Fibroblast of lung (primary cell): ENCODE measurements around the gene FTO. TPM values are rescaled to one million over a fixed set of nuclear protein-coding genes. Genes with fewer than 3 reads are reported as not detected.
A peak's percentile ranks its signal among the peaks of the same experiment; 100 is the strongest.

Experiments used
- DNase-seq, 2 donors: peaks; one replicate each; pipeline versions ENCODE4 v3.0.0 to v3.0.0-alpha.2; 2010; ENCODE audit warnings: low read depth in 2 of 2
- H2AFZ ChIP-seq: 2 replicates; pipeline ENCODE4 v1.5.1; 2012; ENCODE audit warnings: low read length, control low read depth, inconsistent platforms
- H3K27ac ChIP-seq: 2 replicates; pipeline ENCODE4 v1.5.1; 2011; ENCODE audit warnings: low read length, control low read depth; ENCODE audit not compliant: insufficient read depth
- H3K27me3 ChIP-seq: 2 replicates; pipeline ENCODE4 v1.5.1; 2011; ENCODE audit warnings: mild to moderate bottlenecking, low read length; ENCODE audit not compliant: control insufficient read depth, insufficient read depth
- H3K36me3 ChIP-seq: 2 replicates; pipeline ENCODE4 v1.5.1; 2011; ENCODE audit warnings: low read length; ENCODE audit not compliant: control insufficient read depth, insufficient read depth
- H3K4me1 ChIP-seq: 2 replicates; pipeline ENCODE4 v1.5.1; 2011; ENCODE audit warnings: low read length; ENCODE audit not compliant: control insufficient read depth, insufficient read depth; ENCODE audit errors: extremely low read depth
- H3K4me2 ChIP-seq: 2 replicates; pipeline ENCODE4 v1.5.1; 2011; ENCODE audit warnings: low read length, control low read depth; ENCODE audit not compliant: insufficient read depth; ENCODE audit errors: extremely low read depth
- H3K4me3 ChIP-seq, 4 experiments: fragments of 200-600 bp in 1 of 4; sonication (generic) in 1 of 4; replicated peaks in 1 of 4; 2 replicates each; pipeline ENCODE4 v1.5.1; 2011 to 2016; ENCODE audit warnings: low read length in 4 of 4, low read depth in 3 of 4, mild to moderate bottlenecking in 3 of 4, control low read depth in 2 of 4, inconsistent platforms in 1 of 4, mixed read lengths in 1 of 4; ENCODE audit not compliant: insufficient read depth in 1 of 4; ENCODE audit errors: control extremely low read depth in 1 of 4
- H3K79me2 ChIP-seq: 2 replicates; pipeline ENCODE4 v1.5.1; 2012; ENCODE audit warnings: mild to moderate bottlenecking, low read length, inconsistent platforms; ENCODE audit not compliant: control insufficient read depth, insufficient read depth
- H3K9ac ChIP-seq: 2 replicates; pipeline ENCODE4 v1.5.1; 2011; ENCODE audit warnings: mild to moderate bottlenecking, low read length, control low read depth; ENCODE audit not compliant: insufficient read depth
- H3K9me3 ChIP-seq: 2 replicates; pipeline ENCODE4 v1.5.1; 2012; ENCODE audit warnings: low read depth, low read length; ENCODE audit not compliant: control insufficient read depth, insufficient read depth
- H4K20me1 ChIP-seq: 2 replicates; pipeline ENCODE4 v1.5.1; 2011; ENCODE audit warnings: low read length; ENCODE audit not compliant: control insufficient read depth, insufficient read depth; ENCODE audit errors: extremely low read depth
- EZH2 ChIP-seq: IDR thresholded peaks from 2 replicates; pipeline ENCODE4 v1.5.1; 2012; ENCODE audit warnings: low read length, control low read depth, mild to moderate bottlenecking; ENCODE audit errors: missing control alignments
- polyA plus RNA-seq, 2 donors: library from polyadenylated mRNA; depleted of rRNA in 1 of 2; stranded (reverse) in 1 of 2; unstranded in 1 of 2; fragments of >200 nt; gene quantifications; 2 replicates each; pipeline ENCODE4 v1.2.1, GENCODE V29; 2011 to 2012; ENCODE audit warnings: missing spikeins in 1 of 2
- total RNA-seq: library from RNA; depleted of rRNA; stranded (reverse); fragments of >200 nt; gene quantifications from 2 replicates; pipeline ENCODE4 v1.2.1, GENCODE V29; 2014
- TF ChIP-seq, protein P1 (sequence below), 2 donors: IDR thresholded peaks in 1 of 2; conservative IDR thresholded peaks in 1 of 2; 1 replicate in 1 of 2; 2 replicates in 1 of 2; pipeline ENCODE4 v1.5.1; 2011 to 2012; ENCODE audit warnings: low read length in 2 of 2, control low read depth in 1 of 2, inconsistent platforms in 1 of 2, low read depth in 1 of 2, mild to moderate bottlenecking in 1 of 2

FTO gene
- total and polyA plus RNA-seq, 2 donors (not counting 1 experiment from before 2014, with no cell fraction given): 61.1 to 97.6 TPM

DNA sequence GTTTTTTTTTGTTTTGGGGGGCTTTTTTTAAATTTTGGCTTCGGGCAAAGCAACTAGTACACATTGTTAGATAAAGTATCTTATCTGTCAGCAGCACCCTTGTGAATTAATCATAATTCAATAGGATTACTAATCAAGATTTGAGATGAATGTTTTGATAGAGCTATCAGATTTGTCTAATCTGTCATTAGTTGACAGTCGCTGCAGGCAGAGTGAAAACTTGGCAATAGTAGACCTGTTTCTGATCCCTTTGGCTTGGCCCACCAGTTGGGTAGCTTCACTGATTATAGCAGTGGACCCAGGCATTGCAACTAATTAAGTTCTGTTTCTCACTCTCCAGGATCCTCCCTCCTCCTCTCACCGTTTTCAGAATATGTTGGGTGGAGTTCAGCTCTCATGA, 324.0 kb downstream of the FTO start:
- no peak overlapping the region for H2AFZ ChIP-seq
- TF ChIP-seq, protein P1, sequence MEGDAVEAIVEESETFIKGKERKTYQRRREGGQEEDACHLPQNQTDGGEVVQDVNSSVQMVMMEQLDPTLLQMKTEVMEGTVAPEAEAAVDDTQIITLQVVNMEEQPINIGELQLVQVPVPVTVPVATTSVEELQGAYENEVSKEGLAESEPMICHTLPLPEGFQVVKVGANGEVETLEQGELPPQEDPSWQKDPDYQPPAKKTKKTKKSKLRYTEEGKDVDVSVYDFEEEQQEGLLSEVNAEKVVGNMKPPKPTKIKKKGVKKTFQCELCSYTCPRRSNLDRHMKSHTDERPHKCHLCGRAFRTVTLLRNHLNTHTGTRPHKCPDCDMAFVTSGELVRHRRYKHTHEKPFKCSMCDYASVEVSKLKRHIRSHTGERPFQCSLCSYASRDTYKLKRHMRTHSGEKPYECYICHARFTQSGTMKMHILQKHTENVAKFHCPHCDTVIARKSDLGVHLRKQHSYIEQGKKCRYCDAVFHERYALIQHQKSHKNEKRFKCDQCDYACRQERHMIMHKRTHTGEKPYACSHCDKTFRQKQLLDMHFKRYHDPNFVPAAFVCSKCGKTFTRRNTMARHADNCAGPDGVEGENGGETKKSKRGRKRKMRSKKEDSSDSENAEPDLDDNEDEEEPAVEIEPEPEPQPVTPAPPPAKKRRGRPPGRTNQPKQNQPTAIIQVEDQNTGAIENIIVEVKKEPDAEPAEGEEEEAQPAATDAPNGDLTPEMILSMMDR (conservative IDR thresholded peaks at IDR 0.05 in 1 of 2, IDR thresholded peaks at IDR 0.05 in 1 of 2; ENCODE audit: low read depth in 1 of 2, low read length in 2 of 2): no peak
- no peak for TF ChIP-seq EZH2
- no peaks in the 10 kb centered on the region for H3K79me2 ChIP-seq
- H3K9me3 ChIP-seq: no peaks in the 10 kb centered on the region
- no peak overlapping the region for H3K9ac ChIP-seq
- H3K4me3 ChIP-seq: no peak overlapping the region
- no peaks in the 10 kb centered on the region for H3K27me3 ChIP-seq
- H3K27ac ChIP-seq: peak overlapping the region; percentile 22
- H4K20me1 ChIP-seq: no peaks in the 10 kb centered on the region
- no peaks in the 10 kb centered on the region for H3K4me1 ChIP-seq
- no peak for DNase-seq
- H3K4me2 ChIP-seq: no peak overlapping the region
- H3K36me3 ChIP-seq: no peaks in the 10 kb centered on the region

DNA sequence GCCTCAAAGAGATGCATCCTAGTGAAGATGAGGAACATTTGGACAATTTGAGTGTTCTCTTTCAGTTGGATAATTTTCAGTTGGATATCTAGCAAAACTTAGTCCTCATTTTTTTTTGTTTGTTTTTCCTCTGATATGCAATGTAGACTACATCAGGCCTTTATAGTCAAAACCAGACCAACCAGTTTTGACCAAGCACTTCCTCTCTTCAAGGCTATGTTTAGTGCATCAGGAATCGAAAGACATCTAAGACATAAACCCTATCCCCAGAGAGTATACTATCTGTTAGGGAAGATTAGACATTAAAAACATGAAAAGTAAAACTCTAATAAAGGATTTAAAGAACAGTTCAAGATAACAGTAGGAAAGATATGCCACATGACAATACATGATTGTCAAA, 326.5 kb downstream of the FTO start:
- H3K79me2 ChIP-seq: no peaks in the 10 kb centered on the region
- DNase-seq: no peak
- no peaks in the 10 kb centered on the region for H3K9me3 ChIP-seq
- H3K4me1 ChIP-seq: no peaks in the 10 kb centered on the region
- no peak overlapping the region for H3K4me2 ChIP-seq
- H2AFZ ChIP-seq: no peak overlapping the region
- H3K27ac ChIP-seq: no peak overlapping the region
- no peaks in the 10 kb centered on the region for H4K20me1 ChIP-seq
- TF ChIP-seq, protein P1 (conservative IDR thresholded peaks at IDR 0.05 in 1 of 2, IDR thresholded peaks at IDR 0.05 in 1 of 2; ENCODE audit: low read depth in 1 of 2, low read length in 2 of 2): no peak
- no peak for TF ChIP-seq EZH2
- no peak overlapping the region for H3K4me3 ChIP-seq
- no peak overlapping the region for H3K9ac ChIP-seq
- H3K27me3 ChIP-seq: no peaks in the 10 kb centered on the region
- H3K36me3 ChIP-seq: no peaks in the 10 kb centered on the region

DNA sequence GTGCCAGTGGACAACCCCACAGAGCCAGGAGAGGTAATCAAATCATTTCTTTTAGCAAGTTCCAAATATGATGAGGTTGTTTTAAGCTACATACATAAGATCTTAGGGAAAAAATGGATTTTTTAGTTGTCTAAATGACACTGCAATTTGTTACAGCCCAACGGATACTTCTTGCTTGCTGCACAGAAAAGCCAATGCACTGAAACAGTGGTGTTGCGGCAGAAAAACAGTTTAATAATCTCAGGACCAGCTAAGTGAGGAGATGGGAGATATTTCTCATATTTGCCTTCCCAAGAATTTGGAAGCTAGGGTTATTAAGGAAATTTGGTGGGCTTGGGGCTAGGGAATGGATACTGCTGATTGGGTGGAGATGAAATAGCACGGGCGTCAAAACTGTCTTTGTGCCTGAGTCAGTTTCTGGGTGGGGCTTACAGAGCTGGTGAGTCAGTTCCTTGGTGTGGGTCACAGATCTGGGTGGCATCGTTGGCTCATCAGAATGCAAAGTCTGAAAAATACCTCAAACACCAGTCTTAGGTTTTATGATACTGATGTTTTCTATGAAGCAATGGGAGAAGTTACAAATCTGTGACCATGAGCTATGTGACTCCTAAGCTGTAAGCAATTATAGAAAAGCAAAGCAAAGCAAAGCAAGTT, 327.3 kb downstream of the FTO start:
- H3K36me3 ChIP-seq: no peaks in the 10 kb centered on the region
- H3K27ac ChIP-seq: no peak overlapping the region
- H3K9me3 ChIP-seq: no peaks in the 10 kb centered on the region
- H3K27me3 ChIP-seq: no peaks in the 10 kb centered on the region
- H3K4me1 ChIP-seq: no peaks in the 10 kb centered on the region
- H3K79me2 ChIP-seq: no peaks in the 10 kb centered on the region
- no peak overlapping the region for H3K4me3 ChIP-seq
- H4K20me1 ChIP-seq: no peaks in the 10 kb centered on the region
- H2AFZ ChIP-seq: no peak overlapping the region
- TF ChIP-seq, protein P1 (conservative IDR thresholded peaks at IDR 0.05 in 1 of 2, IDR thresholded peaks at IDR 0.05 in 1 of 2; ENCODE audit: low read depth in 1 of 2, low read length in 2 of 2): no peak
- DNase-seq: peak in 1 of 2 donors; percentile 28
- no peak overlapping the region for H3K4me2 ChIP-seq
- no peak overlapping the region for H3K9ac ChIP-seq
